Colon (tissue), 2 donors: ENCODE results near the gene MITF.

ENCODE experiments used
- FAIRE-seq: peaks from 2 replicates; lab custom pipeline; 2012; peaks lifted over from hg19 to GRCh38; lab: Jason Lieb, UNC
- donor health status: control.
- donor health status: control.

Gene MITF

DNA sequence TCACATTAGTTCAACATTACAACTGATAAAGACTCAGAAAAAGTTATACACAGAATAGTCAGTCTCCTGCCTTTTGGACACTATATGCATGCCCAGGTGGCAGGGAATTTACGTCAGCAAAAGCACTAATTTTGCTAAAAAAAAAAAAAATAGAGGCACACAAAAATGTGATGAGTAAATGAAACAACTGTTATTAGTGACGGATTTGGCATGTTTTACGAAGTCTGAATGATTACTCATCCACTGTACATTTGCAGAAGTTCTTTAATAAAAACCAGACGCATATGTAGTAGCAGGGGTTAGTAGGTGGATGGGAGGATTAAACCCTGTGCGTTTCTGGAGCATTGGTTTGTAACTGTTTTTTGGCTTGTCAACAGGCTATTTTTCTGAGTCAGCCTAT is 99.0 kb downstream of the MITF start:
- no peak for FAIRE-seq

DNA sequence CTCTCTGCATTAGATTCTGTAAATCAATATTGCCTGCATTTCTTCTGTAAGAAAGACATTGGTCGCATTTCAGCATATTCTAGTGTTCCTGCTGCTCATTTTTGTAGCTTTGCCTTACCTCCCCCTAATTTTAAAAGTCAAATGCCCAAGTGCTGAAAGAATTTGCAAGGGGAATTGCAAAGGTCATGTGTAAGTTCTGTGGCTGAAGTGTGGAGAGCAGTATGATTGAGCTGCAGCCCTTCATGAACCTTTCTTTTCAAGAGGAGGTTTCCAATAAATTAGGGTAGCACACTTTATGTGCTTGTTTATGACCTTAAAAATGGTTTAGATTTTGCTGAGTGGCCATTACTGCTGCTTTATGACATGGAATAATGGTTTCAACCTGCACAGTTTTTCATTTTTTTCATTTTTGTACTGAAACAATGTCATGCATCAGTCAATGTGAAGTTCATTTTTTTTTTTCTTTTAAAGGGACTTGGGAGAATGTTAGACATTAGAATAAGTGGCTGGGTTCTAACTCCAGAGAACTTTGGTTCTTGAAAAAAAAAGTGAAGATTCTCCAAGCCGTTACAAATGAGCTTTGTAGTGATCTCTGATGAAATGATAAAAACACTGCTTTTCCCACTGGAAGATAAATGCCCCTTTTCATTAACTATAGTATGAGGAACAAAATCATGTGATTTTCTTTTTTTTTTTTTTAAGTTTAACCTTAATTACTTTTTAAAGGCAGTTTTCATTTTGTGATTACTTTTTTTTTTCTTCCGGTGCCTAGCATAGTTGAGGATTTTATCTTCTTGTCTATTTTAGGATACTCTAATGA is 99.6 kb downstream of the MITF start:
- FAIRE-seq: no peak

DNA sequence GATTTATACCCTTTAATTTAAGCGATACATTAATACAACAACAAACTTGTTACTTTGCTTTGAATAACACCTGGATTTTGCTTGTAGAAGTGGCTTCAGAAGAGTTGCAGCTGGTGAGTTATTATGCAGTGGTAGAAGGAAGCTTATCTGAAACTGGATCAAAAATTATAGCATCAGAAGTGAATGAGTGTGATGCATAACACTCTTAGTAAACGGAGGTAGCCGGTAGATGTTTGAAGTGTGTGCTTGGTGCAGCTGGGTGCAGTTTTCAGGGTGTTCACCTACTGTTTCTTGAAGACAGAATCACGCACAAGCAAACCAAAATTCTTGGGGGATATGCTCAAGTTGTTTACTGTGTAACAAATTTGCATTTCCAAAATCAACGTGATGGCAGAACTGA is 103.1 kb downstream of the MITF start:
- FAIRE-seq: no peak

DNA sequence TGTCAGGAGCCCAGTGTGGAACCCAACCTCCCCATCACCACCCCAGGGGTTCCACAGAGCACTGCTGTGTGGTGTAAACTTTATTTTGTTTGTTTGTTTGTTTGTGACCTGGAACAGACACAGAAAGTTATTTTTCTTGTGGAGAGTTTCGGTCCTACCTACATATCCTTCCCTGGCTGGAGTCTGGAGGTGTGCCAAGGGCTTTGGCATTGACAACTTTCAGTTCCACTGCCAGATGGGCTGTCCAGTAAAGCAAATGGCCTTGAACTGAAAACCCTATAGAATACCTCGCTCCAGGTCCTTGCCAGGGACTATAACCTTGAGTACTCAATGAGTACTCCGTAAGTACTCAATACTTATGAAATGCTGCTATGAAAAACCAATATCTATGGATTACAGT is 103.5 kb downstream of the MITF start:
- no peak for FAIRE-seq

DNA sequence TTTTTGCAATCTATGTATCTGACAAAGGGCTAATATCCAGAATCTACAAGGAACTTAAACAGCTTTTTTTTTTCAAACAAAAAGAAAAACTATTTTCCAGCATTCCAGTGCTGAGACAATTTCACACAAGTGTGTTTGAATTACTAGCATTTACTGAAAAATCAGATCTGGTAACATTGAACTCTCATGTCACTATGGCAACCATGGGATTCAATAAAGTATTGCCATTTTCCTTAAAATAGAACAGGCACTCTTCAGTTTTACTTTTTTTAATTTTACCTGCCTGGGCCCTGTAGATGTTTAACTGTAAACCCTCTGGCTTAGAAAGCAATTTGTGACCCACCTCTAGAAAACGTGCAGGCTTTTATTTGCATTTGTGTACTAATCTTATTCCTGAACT is 105.4 kb downstream of the MITF start:
- FAIRE-seq: no peak

DNA sequence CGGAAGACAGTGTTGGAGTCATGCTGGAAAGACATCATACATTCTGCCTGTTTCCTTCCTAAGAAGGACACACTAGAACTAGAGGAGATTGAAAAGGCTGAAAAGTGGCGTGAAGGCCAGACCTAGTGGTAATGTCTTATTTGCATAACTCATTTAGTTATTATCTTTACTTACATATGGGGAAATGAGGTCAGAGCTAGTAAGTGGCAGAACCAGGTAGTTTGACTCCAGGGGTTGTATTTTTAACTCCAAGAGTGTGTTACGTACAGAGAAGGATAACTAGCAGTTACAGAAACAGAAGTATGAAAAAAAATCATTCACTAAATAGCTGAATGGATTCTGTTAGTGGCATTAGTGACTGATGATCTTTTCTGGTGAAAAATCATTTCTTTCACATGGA is 108.0 kb downstream of the MITF start:
- no peak for FAIRE-seq

DNA sequence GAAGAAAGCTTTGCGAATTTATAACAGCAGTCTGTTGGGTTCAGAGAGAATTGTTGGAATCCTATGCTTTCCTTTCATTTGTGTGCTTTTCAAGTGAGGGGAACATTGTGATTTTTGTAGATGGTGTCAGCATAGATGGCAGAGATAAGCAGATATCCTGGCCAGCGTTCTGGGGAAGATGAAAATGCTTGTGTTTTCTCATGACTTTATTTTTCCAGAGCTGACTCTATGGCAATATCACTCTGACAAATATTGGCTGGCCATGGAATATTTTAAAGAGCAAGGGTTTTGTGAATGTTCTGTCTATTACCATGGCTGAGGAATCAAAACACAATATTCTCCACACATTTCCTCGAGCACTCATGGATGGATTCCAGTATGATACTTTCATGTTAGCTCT is 108.8 kb downstream of the MITF start:
- FAIRE-seq: no peak

DNA sequence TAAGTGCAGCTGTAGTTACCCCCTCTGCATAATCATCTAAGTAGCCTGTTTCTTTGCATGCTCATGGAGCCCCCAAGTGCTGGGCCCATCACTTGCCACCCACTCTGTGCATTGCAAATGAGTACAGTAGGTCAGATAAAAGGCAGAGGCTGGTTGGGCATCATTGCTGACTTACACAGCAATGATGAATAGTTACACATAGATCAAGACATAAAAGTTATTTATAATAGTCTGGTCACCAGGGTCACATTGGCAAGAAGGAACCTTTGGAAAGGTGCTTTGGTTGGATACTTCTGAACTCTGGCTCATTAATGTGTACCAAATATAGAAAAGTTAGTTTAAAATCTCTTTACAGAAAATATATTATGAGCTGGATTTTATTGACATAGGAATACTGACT is 111.6 kb downstream of the MITF start:
- no peak for FAIRE-seq

DNA sequence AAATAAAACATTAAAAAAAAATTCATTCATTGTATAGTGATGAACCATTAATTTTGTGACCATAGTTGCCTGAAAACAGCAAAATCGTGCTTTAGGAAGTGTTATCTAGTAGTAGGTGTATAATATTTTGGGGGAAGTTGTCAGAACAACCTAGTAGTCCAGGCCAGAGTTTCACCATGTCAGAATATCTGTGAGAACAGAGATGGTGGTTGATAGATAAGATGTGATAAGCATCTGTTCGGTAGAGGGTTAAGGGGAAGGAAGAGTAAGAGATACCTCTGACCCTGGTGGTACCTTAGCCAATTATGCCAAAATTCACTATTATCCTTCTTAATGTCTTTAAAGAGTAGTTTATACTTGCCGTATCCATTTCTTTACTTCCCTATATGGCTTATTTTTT is 113.8 kb downstream of the MITF start:
- no peak for FAIRE-seq

DNA sequence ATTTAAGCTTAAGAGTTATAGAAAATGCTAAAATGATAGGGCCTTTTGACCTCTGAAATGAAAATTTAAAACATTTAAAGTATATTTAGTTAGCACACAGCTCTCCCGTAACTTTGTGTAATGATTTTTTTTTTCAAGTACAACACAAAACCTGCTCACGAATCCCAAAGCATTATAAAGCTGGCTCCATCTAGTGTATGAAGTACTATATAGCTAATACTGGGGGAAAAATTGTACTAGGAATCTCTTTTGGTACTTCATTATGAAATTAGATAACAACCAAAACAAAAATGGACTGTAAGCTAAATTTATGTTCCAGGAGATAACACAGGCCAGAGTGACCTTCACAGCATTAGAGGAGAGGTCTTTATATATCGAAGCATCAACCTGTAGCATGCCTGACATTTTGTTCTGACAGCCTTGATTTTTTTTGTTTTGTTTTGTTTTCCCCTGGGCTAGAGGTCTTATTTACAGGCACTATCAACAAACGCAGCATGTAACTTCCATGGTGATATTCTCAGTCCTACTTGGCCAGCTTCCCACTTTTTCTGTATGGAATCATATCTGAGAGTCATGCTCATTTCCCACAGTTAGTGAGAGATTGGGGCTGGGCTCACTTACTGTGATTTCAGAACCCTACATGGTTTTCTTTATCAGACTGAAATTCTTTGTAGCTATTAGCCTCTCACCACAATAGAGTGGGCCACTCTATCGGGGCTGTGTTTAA is 116.3 kb downstream of the MITF start:
- no peak for FAIRE-seq

DNA sequence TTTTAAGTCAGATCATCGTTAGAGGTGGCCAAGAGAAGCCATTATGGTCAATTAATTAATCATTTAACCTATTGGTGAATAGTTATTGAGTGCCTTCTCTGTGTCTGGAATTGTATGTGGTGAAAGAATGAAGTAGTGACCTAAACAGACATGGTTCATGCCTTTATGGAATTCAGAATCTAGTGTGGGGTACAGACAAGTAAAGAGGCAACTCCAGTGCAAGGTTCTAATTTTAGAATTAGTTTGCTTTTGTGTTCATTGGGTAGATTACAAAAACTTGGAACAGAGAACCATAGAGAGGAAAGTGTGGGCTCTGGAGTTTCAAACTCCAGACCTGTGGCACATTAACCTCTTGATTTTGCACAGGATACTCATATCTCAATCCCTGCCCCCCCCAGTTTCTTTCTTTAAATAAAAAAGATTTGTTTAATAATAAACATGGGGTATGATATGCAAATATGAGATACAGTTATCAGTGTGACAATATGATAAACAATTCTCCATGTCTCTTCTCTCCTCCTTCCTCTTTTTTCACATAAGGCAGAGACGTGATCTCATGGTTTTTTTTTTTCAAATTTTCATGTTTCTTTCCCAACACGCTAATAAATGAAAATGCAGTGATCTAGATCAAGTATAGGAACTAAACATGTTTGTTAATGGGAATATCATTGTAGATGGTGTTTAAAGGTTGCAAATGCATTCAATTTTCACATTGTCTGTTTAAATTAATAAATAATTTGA is 117.9 kb downstream of the MITF start:
- no peak for FAIRE-seq

DNA sequence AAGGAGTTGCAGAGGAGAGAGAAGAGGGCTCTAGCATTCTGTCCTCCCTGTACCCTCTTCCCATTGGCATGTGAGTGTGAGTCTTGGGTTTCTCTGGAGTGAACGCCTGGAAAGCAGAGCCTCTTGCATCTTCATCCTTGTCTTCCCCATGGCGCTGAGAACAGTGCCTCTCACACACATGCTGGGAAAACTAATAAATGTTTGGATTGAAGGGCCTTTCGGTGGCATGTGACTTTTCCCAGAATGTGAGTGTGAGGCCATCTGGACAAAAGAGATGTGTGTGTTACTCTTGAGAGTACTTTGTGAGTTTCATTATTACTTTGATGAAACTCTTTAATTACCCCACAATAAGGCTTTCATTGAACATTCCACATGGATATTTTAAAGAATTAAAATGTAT is 122.3 kb downstream of the MITF start:
- FAIRE-seq: no peak

DNA sequence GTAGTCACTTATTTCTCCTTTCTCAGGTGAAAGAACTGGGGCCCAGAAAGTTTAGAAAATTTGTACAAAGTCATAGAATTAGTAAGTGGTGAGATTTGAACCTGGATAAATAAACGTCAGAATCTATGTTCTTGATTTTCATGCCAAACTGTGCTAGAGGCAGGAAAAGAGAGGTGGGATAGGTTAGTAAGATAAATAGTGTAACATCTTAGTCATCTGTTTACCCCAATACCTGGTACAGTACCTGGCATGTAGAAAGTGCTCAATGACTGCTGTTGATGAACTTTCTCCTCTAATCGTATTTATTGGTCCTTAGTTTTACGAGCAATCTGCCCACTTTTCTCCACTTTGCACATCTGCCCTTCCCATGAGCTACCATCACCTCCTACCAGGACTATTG is 124.9 kb downstream of the MITF start:
- no peak for FAIRE-seq

DNA sequence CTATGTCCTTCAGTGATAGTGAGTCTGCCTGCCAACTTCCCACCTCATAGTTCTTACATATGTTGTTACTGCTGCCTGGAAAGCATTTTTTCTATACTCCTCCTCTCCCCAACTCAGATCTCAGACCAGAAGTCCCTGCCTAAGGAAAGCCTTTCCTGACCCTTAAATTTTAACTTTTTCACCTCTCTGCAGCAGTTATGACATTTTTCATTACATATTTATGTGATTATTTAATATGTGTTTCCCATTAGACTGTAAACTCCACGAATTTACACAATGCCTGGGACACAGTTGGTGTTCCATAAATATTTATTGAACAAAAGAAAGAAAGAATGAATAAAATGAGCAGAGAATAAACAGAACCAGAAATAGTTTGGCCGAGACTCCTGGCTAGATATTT is 125.5 kb downstream of the MITF start:
- no peak for FAIRE-seq

DNA sequence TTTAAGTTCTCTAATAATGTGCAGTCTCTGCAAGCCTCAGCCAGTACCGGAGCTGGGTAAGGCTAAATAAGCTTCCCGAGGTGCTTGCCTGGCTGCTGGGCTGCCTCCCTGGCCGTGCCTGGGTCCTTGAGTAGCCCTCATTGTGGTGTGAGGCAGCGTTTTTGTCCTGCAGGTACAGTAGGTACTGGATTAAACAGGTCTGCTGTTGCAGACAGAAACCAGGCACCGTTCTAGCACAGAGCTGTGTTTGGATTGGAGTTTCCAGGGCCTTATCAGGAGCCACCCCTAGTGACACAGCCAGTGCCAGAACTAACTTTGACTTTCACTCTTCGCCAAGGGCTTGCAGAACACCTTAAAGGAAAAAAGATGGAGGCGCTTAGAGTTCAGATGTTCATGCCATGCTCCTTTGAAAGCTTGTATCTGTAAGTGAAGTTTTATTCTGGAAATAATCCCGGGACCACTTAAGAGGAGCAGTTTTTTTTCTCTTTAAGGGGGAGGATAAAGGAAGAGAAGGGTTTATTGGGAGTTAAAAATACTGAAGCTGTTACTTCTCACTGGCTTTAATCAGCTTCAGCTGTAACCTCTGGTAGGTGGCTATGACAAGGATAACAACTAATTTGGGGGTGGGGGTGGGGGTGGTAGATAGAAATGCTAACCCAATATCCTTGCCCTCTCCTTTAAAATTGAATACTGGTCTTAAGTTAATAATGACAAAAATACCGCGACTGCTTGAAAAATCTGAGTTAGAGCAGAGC is 126.8 kb downstream of the MITF start:
- FAIRE-seq: no peak

DNA sequence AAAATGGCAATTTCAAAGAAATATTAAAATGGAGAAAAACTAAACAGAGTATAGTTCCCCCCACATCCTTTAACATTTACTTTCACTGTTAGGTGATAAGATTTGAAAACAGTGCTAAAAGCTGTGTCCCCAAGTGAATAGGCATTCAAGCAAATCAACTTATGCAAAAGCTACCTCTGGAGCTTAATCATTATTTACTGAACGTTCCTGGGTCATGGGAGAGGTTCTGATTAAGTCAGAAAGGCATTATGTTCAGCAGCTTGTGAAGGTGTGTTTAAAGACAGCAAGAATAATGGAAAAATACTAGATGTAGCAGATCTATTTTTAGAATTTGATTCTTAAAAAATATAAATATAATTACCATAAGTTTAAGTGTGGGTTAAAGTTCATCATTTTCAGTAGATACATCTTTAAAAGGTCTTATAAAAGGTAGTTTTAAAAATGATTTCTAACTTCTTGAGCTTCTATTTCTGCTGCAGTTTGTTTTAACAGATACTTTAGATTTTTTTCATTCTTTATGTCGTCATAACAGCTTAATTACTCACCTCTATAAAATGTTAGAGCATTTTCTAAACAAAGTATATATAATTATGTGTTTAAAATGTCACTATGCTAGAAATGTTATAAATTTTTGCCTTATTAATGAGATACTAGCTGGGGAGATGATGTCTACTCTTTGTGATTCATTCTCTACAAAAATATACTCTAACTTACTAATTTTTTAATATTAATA is 127.9 kb downstream of the MITF start:
- FAIRE-seq: no peak

DNA sequence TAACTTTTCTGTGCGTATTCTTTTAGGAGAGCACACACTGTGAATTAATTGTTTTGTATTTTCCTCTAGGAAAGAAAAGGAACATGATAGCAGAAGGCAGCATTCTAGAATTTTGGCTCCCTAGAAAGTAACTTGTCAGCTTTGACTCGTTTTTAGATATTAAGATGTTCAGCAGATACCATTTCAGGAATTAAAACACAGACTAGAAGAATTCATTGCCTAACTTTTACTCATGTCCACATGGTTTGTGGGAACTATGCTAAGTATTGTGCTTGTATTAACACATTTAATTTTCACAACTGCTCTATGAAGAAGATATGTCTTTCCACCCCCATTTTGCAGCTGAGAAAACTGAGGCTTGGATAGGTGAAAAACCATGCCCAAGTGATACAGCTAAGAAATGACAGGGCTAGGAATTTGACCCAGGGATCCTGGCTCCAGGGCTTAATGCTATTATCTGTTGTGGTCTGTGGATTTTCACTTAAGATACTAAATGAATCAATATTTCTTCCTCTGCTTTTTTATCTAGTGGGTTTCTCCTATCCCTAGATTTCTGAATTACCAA is 128.8 kb downstream of the MITF start:
- FAIRE-seq: no peak

DNA sequence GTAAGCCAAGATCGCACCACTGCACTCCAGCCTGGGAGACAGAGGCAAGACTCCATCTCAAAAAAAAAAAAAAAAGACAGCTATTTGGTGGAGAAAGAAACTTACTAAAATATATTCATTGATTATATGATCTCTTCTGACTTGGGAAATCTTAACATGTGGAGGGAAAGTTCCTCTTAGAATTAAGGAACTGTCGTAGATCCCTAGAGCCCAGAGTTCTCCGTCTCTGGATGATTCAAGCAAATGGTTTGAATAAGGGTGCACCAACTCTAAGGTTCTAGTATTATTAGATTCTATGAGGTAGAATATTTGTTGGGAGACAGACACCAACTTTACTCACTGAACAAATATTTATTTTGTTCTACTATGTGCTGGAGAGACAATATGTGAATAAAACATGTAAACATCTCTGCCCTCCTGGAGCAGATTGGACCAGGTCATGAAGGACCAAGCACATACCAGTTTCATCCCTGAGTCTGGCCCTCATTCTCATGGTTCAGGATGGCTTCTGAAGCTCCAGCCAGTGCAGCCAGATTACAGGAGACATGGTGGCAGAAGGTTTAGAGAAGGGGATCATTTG is 129.7 kb downstream of the MITF start:
- no peak for FAIRE-seq

DNA sequence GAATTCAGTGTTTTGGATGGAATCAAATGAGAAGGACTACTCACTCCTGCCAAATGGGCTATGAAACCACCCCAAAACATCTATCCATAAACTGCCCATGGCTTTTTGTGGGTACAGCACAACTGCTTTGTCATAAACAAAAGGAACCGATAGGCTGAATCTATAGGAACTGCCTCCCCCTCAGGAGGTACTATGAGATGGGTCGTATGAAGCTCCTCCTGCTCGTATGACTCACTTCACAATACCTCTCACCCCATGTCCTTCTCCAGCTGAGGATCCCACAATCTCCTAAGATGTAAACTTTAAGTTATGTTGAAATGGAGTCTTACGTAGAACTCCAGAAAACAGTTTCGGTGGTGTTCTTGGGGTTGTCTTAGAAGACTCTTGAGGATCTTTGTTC is 130.4 kb downstream of the MITF start:
- no peak for FAIRE-seq

DNA sequence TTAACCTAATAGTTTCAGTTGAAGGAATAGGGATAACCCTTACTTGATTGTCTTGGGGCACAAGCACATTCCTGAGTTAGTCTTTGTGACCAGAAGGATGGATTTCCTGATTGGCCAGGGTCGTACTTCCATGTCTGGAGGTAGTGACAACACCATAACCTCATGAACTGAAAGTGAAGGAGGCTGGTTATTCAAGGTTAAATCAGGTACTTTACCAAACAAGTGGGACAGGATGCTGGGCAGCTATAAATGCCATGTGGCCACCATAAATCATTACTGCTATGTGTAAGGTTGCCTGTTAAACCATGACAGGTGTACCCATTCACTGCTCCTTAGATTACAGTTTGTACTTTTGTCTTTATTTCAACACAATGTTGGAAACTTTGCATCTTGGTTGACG is 132.0 kb downstream of the MITF start:
- FAIRE-seq: no peak

DNA sequence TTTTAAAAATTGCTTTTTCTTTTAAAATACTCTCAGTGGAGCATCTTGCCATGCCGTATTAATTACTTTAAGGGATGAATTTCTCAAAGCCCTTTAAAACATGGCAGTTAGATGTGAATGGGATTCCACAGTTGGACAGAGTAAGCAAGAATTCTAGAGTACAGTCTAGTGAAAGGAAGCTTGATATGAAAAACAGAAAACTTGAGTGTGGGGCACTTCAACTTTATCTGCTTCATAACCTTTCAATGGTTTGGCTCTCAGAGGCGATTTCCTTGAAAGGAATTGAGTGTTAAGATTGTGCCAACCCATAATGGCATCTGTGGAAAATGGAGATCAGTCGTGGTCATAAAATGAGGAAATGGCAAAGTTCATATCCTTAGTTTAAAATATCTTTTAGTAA is 132.6 kb downstream of the MITF start:
- FAIRE-seq: no peak
